Breast epithelium (tissue), 3 donors: ENCODE data around the gene TAF4B.

Source experiments
- CTCF ChIP-seq, 3 donors: fragments of 450-650 bp; IDR thresholded peaks; one replicate each; pipeline ENCODE4 v1.5.1; 2016 to 2017; ENCODE audit warnings: antibody characterized with exemption in 3 of 3, mild to moderate bottlenecking in 3 of 3, moderate library complexity in 3 of 3
- POLR2A ChIP-seq: fragments of 450-650 bp; IDR thresholded peaks from one replicate; pipeline ENCODE4 v1.6.1; 2016; ENCODE audit warnings: antibody characterized with exemption, mild to moderate bottlenecking, moderate library complexity

- TF ChIP-seq CTCF (IDR thresholded peaks at IDR 0.05): no peak
- no peak for TF ChIP-seq POLR2A
Observed at GRCh38 chr18:26207937-26208336, 18.3 kb upstream of the TAF4B start.
